ENCODE results near the gene ARHGEF4. TPM values are rescaled to one million over a fixed set of nuclear protein-coding genes. Genes with fewer than 3 reads are reported as not detected.

The ARHGEF4 gene
- total and polyA plus RNA-seq, 11 donors: 0.30 to 5.5 (median 3.8) TPM

- Histone ChIP-seq H3K36me3 (peaks cover 0 to 44% (median 38%) of the 10 kb centered on the region in 9 donors), H3K4me1 (peaks cover 0 to 20% (median 2%) of the 10 kb centered on the region in 12 donors), H3K27ac (no peak overlapping the region), H3K27me3 (peaks cover 0 to 8% (median 0%) of the 10 kb centered on the region in 9 donors), H3K9me3 (no peaks in the 10 kb centered on the region), H3K4me3 (no peak overlapping the region)
- intact Hi-C loops (cut with DNase I): no loop called here
- ATAC-seq (peak in 2 of 4 donors; percentile 3 to 4), DNase-seq (no peak)
- WGBS, 4 donors: 84 to 100% (median 93%) methylated on average over 3 to 8 of the region's 8 CpGs
- no peak for TF ChIP-seq CTCF (IDR thresholded peaks at IDR 0.05)
- no peak for TF ChIP-seq POLR2A (IDR thresholded peaks at IDR 0.05)
These were observed 208.7 kb downstream of the ARHGEF4 start for GRCh38 chr2:131045286-131046027.

GRCh38 chr2:131046028-131046917 is 209.6 kb downstream of the ARHGEF4 start:
- TF ChIP-seq CTCF (IDR thresholded peaks at IDR 0.05): no peak
- TF ChIP-seq POLR2A (IDR thresholded peaks at IDR 0.05): no peak
- ATAC-seq: peak; percentile 10 to 48 (median 35)
- peaks cover 0 to 12% (median 0%) of the 10 kb centered on the region in 12 donors for H3K4me1 ChIP-seq
- intact Hi-C loops (cut with DNase I): no loop called here
- H3K27ac ChIP-seq: no peak overlapping the region
- WGBS, 4 donors: 83 to 92% (median 89%) methylated on average over 26 to 32 of the region's 32 CpGs
- peaks cover 0 to 53% (median 46%) of the 10 kb centered on the region in 9 donors for H3K36me3 ChIP-seq
- H3K4me3 ChIP-seq: no peak overlapping the region
- DNase-seq: no peak
- H3K27me3 ChIP-seq: no peaks in the 10 kb centered on the region
- no peaks in the 10 kb centered on the region for H3K9me3 ChIP-seq

- Histone ChIP-seq H3K36me3 (peaks cover 3 to 61% (median 54%) of the 10 kb centered on the region in 9 donors), H3K27me3 (no peaks in the 10 kb centered on the region), H3K4me1 (peaks cover 0 to 12% (median 0%) of the 10 kb centered on the region in 12 donors), H3K9me3 (no peaks in the 10 kb centered on the region), H3K4me3 (no peak overlapping the region), H3K27ac (no peak overlapping the region)
- intact Hi-C loops (cut with DNase I): no loop called here
- ATAC-seq (peak; percentile 54 to 70 (median 66)), DNase-seq (no peak)
- 85 to 93% (median 88%) methylated on average over 18 of the region's 18 CpGs for WGBS, 4 donors
- TF ChIP-seq CTCF (IDR thresholded peaks at IDR 0.05) (no peak), POLR2A (IDR thresholded peaks at IDR 0.05) (no peak)
These were observed 210.4 kb downstream of the ARHGEF4 start for GRCh38 chr2:131046918-131047652.

Data from heart left ventricle (tissue), 16 donors.